HG03521 (cell line): ENCODE results near the gene PF4V1.

ENCODE experiments used
- ATAC-seq: cut with Tn5 transposase; IDR thresholded peaks from one replicate; pipeline ENCODE4 v1.9.1; 2021; ENCODE audit warnings: mild to moderate bottlenecking, moderate library complexity; ENCODE audit not compliant: unreplicated experiment

PF4V1 gene

DNA sequence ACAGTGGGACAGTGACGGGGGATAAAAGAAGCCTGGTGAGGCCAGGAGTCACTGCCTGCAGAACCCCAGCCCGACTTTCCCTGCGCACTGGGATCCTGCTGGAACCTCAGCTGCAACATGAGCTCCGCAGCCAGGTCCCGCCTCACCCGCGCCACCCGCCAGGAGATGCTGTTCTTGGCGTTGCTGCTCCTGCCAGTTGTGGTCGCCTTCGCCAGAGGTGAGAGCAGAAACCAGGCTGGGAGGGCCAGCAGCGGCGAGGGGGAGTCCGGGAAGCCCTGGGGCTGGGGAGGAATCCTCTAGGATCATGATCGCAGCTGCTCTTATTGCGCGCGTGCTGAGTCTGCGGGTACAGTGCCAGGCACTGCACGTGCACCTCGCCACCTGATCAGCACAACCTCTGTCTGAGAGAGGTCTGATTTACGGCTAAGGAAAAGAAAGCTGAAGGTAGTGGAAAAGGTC is at the start of gene PF4V1:
TSS of gene PF4V1 (plus strand) at position 51 of the 459 bp plus-strand sequence. CDS start at position 118, 67 bp downstream.
- ATAC-seq: no peak

- no peak for ATAC-seq
Measured at GRCh38 chr4:73810191-73810590, 42.9 kb upstream of the PF4V1 start.

- no peak for ATAC-seq
Measured at GRCh38 chr4:73811841-73812240, 41.3 kb upstream of the PF4V1 start.

- no peak for ATAC-seq
Measured at GRCh38 chr4:73814679-73815078, 38.4 kb upstream of the PF4V1 start.

DNA sequence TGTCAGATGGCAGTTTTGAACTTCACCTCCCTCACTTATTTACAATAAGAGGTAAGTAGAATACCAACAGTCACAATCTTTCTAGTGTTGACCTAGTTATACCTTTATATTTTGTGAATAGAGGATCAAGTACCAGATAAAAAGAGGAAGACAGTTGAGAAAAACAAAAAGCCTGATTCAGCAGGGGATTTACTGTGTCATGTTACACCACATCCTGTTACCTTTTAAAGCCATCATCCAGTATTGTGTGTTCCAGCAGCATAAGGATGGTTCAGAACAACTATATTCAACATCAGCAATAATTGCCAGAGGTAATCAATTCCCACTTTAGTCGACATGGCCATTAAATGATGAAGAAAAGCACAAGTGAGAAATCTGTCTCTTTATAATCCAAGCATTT is 38.0 kb upstream of the PF4V1 start:
- no peak for ATAC-seq

GRCh38 chr4:73816814-73817213 is 36.3 kb upstream of the PF4V1 start:
- ATAC-seq: no peak

DNA sequence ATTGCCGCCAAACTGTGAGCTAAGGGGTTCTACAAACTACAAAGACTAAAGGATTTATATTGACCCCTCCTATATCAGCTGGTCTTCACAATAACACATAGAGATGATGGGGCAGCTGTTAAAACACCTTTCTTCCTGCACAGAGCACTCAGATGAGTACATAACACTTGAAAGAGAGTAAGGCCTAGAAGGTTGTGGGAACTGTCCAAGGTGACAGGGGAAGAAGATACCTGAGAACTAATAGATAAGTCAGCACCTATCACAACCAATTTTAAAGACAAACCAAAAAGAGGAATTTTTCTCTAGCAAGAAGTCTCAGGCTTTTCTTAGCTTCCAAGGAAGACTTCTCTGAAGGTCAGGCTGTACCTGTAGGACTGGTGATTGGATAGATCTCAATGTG is 35.8 kb upstream of the PF4V1 start:
- ATAC-seq: no peak

- no peak for ATAC-seq
Measured at GRCh38 chr4:73821325-73821724, 31.8 kb upstream of the PF4V1 start.

DNA sequence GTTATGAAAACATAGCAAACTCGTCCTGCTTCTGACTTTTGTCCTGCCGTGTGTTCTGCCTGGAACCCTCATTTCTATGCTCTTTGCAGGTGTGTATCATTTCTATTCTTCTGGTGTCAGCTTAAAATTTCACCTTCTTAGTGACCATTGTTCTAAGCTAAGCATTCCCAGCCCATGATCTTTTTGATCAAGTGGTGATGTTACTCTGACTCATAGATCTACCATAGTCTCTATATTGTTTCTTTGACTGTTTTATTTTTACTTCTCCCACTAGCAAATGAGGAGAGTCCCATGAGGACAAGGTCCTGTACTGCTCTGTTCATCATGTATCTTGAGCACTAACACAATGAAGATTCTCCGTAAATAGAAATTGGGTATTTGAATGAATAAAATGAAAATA is 30.7 kb upstream of the PF4V1 start:
- no peak for ATAC-seq

DNA sequence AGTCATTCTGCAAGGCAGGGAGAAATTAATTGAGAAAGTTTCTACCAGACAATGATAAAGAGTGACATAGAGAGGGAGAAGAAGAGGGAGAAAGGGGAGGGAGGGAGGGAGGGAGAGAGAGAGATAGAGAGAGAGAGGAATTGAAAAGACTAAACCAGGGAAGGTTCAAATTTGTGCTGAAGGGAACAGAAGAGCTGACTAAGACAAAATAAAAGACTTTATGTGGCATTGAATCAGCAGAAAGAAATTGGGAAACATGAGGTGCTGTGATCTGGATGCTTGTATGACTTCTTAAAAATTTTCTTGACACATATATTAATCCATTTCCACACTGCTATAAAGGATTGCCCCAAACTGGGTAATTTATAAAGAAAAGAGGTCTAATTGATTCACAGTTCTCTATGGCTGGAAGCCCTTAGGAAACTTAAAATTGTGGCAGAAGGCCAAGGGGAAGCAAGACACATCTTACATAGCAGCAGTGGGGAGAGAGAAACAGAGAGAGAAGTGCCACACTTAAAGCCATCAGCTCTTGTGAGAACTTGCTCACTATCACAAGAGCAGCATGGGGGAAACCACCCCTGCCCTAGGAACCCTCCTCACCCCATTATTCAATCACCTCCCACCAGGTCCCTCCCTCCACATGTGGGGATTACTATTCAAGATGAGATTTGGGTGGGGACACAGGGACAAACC is 30.1 kb upstream of the PF4V1 start:
- ATAC-seq: no peak

DNA sequence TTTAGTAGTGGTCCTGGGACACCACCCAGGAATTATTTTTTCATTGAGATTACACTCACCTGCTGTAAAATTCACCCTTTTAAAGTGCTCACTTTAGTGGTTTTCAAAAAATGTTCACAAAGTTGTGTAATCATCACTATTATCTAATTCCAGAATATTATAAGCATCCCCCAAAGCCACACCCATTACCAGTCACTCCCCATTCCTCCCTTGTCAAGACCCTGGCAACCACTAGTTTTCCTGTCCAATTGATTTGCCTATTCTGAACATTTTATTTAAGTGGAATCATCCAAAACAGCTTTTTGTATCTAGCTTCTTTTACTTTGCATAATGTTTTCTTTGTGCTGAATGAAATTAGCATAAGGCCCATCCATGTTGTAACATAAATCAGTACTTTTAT is 29.3 kb upstream of the PF4V1 start:
- ATAC-seq: no peak

- ATAC-seq: no peak
Measured at GRCh38 chr4:73828956-73829355, 24.1 kb upstream of the PF4V1 start.

GRCh38 chr4:73831569-73831968 is 21.5 kb upstream of the PF4V1 start:
- ATAC-seq: no peak

DNA sequence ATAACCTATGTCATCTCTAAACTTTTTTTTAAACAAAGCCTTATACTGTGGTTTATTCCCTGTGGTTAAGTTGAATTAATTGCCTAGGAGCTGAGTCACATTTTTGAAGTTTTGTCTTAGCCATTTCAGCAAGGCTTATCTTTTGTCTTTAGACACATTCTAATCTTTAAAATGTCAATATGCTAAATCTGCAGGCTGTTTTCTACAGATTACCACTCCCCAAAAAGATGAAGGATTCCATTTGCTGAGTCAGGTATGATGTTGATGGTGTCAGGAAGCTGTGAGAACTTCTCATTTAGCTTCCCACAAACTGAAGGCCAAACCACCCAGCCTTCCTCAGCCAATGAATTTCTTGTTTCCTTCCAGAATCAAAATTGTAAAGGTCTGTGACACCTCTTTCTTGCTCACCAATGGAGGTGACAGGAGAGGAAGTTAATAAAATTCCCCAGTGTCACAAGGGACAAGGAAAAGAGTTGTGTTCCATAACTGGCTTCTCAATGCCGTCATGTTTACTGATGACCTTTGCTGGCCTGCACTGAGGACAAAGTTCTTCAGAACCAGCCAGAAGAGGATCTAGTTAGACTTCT is 20.4 kb upstream of the PF4V1 start:
- ATAC-seq: no peak

DNA sequence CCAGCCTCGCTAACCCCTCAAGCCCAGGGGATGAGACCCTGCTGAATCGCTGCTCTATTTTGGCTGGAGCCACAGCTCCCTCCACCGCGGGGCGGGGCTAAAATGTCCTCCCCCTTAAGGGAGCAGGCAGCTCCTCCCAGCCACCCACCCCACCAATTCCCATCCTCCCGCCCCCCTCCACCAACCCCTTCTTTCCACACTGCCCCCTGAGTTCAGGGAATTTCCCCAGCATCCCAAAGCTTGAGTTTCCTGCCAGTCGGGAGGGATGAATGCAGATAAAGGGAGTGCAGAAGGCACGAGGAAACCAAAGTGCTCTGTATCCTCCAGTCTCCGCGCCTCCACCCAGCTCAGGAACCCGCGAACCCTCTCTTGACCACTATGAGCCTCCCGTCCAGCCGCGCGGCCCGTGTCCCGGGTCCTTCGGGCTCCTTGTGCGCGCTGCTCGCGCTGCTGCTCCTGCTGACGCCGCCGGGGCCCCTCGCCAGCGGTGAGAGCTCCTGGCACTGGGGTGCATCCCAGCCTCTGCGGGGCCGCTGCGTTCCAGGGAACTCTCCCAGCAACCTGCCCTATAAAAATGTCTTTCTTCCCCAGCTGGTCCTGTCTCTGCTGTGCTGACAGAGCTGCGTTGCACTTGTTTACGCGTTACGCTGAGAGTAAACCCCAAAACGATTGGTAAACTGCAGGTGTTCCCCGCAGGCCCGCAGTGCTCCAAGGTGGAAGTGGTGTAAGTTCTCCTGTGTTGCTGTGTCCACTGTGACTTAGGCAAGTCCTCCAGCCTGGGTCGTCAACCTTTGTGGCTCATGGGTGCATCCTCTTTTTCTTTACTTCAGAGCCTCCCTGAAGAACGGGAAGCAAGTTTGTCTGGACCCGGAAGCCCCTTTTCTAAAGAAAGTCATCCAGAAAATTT is 16.5 kb upstream of the PF4V1 start, which contains the start of gene CXCL6:
TSS of gene CXCL6 (plus strand) at position 306 of the 907 bp plus-strand sequence. CDS start at position 379, 73 bp downstream.
- ATAC-seq: no peak

GRCh38 chr4:73839071-73839470 is 14.0 kb upstream of the PF4V1 start:
- ATAC-seq: no peak

- no peak for ATAC-seq
Measured at GRCh38 chr4:73839715-73840114, 13.4 kb upstream of the PF4V1 start.

GRCh38 chr4:73841243-73841925 is 11.7 kb upstream of the PF4V1 start:
- no peak for ATAC-seq

GRCh38 chr4:73842696-73843095 is 10.4 kb upstream of the PF4V1 start:
- no peak for ATAC-seq

GRCh38 chr4:73843369-73843768 is 9.7 kb upstream of the PF4V1 start:
- ATAC-seq: no peak

DNA sequence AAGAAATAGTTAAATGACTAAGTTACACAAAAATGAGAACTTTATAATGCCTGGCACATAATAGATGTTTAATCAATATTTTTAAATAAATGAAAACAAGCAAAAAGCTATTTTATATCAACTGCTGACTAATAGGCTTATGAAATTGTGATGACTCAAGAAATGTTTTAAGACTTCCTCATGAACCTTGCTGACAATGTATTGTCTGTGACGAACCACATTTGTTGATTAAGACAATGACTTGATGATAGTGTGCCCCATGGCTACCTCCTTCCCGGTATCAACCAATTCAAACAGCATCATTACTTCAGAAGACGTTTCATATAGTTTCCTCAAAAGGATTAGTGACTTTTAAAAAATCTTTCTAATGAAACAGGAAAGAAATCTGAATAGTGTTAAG is 8.8 kb upstream of the PF4V1 start:
- no peak for ATAC-seq
